ENCODE measurements around the gene ANKRD6. TPM values are rescaled to one million over a fixed set of nuclear protein-coding genes. Genes with fewer than 3 reads are reported as not detected.
A peak's percentile ranks its signal among the peaks of the same experiment; 100 is the strongest.

ANKRD6 gene
- polyA plus RNA-seq, 1 donor from 2014 or later: 6.6 TPM

DNA sequence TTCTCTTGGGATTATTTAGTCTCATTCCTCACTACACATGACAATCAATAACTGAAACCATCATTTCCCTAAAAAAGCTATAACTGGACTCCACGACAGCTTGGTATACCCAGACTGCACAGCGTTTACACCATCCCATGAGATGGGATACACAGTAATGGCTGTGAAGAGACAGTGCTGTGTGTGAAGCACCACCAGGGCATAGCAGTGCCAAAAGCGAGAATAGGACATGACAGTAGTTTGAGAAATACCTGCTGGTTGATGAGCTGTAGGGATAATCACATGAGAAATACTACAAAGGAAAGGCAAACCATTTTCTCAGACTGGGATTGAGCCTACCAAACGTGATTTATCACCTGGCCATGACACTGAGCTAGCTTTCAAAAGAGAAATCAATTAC is 228.0 kb downstream of the ANKRD6 start:
- no peaks in the 10 kb centered on the region for H3K27me3 Mint-ChIP-seq
- H3K4me1 Mint-ChIP-seq: peaks cover 0 to 2% (median 0%) of the 10 kb centered on the region in 3 donors
- H3K27ac Mint-ChIP-seq: no peak overlapping the region
- no peaks in the 10 kb centered on the region for H3K9me3 Mint-ChIP-seq
- H3K36me3 Mint-ChIP-seq: peaks cover 10% of the 10 kb centered on the region
- H3K4me3 Mint-ChIP-seq: no peak overlapping the region

DNA sequence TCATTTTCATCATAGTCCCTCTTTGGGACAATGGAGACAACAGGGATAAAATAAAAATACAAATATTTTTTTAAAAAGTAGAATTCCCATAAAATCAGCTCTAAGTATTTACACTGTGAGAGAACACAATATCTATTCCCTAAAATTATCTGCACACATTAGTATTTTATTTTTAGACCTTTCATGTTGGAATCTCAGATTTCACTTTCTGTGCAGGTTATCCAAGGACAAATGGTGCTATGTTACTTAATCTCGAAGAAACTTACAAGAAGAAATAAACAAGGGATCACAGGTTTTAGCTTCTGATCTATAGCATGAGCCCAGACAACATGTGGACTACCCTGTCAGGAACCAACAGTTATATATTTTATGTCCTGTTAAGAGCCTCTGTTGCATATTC is 228.6 kb downstream of the ANKRD6 start:
- Mint-ChIP-seq H3K27me3 (no peaks in the 10 kb centered on the region), H3K9me3 (no peaks in the 10 kb centered on the region), H3K36me3 (peaks cover 10% of the 10 kb centered on the region), H3K4me3 (no peak overlapping the region), H3K27ac (peak overlapping the region in 1 of 3 donors; percentile 47), H3K4me1 (peaks cover 0 to 2% (median 0%) of the 10 kb centered on the region in 3 donors)

GRCh38 chr6:89662659-89663223 is 229.8 kb downstream of the ANKRD6 start:
- peaks cover 0 to 2% (median 0%) of the 10 kb centered on the region in 3 donors for H3K4me1 Mint-ChIP-seq
- no peaks in the 10 kb centered on the region for H3K27me3 Mint-ChIP-seq
- no peak overlapping the region for H3K4me3 Mint-ChIP-seq
- no peaks in the 10 kb centered on the region for H3K9me3 Mint-ChIP-seq
- H3K36me3 Mint-ChIP-seq: peaks cover 6% of the 10 kb centered on the region
- peak overlapping the region in 1 of 3 donors; percentile 49 for H3K27ac Mint-ChIP-seq

GRCh38 chr6:89667872-89668556 is 235.1 kb downstream of the ANKRD6 start:
- Mint-ChIP-seq H3K9me3 (no peaks in the 10 kb centered on the region), H3K27ac (no peak overlapping the region), H3K36me3 (peaks cover 9% of the 10 kb centered on the region), H3K27me3 (no peaks in the 10 kb centered on the region), H3K4me3 (no peak overlapping the region), H3K4me1 (peaks cover 0 to under 1% (median 0%) of the 10 kb centered on the region in 3 donors)

DNA sequence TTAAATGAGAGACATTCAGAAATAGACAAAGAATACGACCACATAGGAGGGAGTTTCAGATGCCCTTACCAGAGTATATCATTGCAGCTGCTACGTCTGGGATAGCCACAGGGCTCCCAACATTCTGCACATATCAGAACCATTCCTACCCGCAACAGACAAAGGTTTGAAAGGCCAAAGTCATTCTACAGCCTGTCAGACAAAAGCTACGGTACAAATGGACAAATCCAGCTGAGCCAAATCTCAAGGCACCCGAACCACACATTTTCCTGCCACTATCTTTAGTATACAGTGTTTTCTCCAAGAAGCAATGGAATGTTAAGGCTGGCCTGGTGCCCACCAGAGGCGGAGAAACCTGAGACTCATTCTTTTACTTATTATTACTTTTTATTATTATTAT is 236.1 kb downstream of the ANKRD6 start:
- peaks cover 9% of the 10 kb centered on the region for H3K36me3 Mint-ChIP-seq

GRCh38 chr6:89670935-89671565 is 238.1 kb downstream of the ANKRD6 start:
- no peaks in the 10 kb centered on the region for H3K27me3 Mint-ChIP-seq
- no peaks in the 10 kb centered on the region for H3K4me1 Mint-ChIP-seq
- no peak overlapping the region for H3K4me3 Mint-ChIP-seq
- peak overlapping the region in 1 of 3 donors; percentile 47 for H3K27ac Mint-ChIP-seq
- H3K36me3 Mint-ChIP-seq: peaks cover 7% of the 10 kb centered on the region
- H3K9me3 Mint-ChIP-seq: no peaks in the 10 kb centered on the region

More for the DNA sequence above, 236.1 kb downstream of the ANKRD6 start:
- no peaks in the 10 kb centered on the region for H3K4me1 Mint-ChIP-seq
- no peak overlapping the region for H3K4me3 Mint-ChIP-seq
- H3K27ac Mint-ChIP-seq: no peak overlapping the region
- H3K9me3 Mint-ChIP-seq: no peaks in the 10 kb centered on the region
- H3K27me3 Mint-ChIP-seq: no peaks in the 10 kb centered on the region

- no peaks in the 10 kb centered on the region for H3K9me3 Mint-ChIP-seq
- H3K4me3 Mint-ChIP-seq: no peak overlapping the region
- H3K27me3 Mint-ChIP-seq: no peaks in the 10 kb centered on the region
- no peak overlapping the region for H3K27ac Mint-ChIP-seq
- H3K36me3 Mint-ChIP-seq: peaks cover 14% of the 10 kb centered on the region
- H3K4me1 Mint-ChIP-seq: no peaks in the 10 kb centered on the region
Measured at GRCh38 chr6:89675949-89676748, 243.2 kb downstream of the ANKRD6 start.

DNA sequence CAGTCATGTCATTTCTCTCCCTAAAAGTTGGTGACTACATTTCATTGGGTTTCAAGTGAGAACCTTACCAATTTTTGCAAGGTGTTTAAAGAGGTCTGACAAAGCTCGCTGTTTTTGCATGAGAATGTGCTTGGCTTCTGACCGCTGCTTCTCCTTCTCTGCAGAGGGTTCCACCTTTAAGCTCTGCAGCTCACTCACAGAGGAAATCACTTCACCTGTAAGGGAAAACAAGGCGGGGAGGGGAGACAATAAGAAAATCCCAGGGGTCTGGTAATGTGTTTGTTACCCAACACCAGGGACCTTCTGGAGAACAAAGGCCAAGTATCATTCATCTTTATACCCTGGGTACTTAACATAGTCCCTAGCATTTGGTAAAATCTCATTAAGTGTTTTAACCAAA is 245.6 kb downstream of the ANKRD6 start:
- Mint-ChIP-seq H3K9me3 (no peaks in the 10 kb centered on the region), H3K27me3 (no peaks in the 10 kb centered on the region), H3K36me3 (peaks cover 7% of the 10 kb centered on the region), H3K27ac (no peak overlapping the region), H3K4me3 (no peak overlapping the region), H3K4me1 (no peaks in the 10 kb centered on the region)

- Mint-ChIP-seq H3K4me1 (no peaks in the 10 kb centered on the region), H3K27me3 (no peaks in the 10 kb centered on the region), H3K9me3 (no peaks in the 10 kb centered on the region), H3K36me3 (peaks cover 7% of the 10 kb centered on the region), H3K27ac (peak overlapping the region in 1 of 3 donors; percentile 46), H3K4me3 (no peak overlapping the region)
Measured at GRCh38 chr6:89679215-89680120, 246.5 kb downstream of the ANKRD6 start.

DNA sequence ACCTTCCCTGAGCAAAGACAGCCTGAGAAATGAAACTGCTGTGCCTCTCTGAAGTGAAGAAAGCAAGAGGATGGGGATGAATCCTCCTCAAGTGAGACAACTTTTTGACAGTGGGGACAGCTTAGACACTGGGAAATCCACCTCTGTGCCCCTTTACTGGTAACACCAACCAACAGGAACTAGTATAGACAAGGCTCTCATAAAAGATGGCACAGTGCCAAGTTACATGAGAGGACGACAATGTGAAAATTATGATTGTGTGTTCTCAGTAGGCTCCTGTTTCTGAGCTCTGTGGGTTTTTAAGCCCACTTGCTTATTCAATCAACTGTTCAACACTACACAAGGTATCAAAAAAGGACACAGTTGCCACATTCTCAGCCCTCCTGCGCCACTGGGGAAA is 247.2 kb downstream of the ANKRD6 start:
- Mint-ChIP-seq H3K27ac (no peak overlapping the region), H3K27me3 (no peaks in the 10 kb centered on the region), H3K4me3 (no peak overlapping the region), H3K9me3 (no peaks in the 10 kb centered on the region), H3K4me1 (no peaks in the 10 kb centered on the region), H3K36me3 (peaks cover 7% of the 10 kb centered on the region)

DNA sequence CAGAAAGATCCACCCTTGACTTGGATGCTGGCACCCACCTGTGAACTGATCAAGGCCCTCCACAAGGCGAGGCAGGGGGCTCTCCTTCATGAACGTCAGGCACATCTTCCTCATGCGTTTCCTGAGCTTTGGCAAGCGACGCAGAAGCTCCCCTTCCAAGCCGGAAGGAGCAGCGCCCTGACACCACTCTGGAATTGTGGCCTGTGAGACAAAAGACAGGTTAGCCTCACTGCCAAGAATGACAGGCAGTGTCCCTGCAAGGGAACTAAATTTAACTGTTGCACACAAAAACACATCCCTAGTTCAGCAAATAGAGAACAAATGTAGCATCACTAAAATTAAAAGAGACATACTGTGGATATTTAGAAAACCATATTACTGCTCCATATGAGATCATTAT is 247.6 kb downstream of the ANKRD6 start:
- H3K27me3 Mint-ChIP-seq: no peaks in the 10 kb centered on the region
- no peaks in the 10 kb centered on the region for H3K9me3 Mint-ChIP-seq
- H3K36me3 Mint-ChIP-seq: peaks cover 7% of the 10 kb centered on the region
- H3K27ac Mint-ChIP-seq: no peak overlapping the region
- H3K4me3 Mint-ChIP-seq: no peak overlapping the region
- no peaks in the 10 kb centered on the region for H3K4me1 Mint-ChIP-seq

- H3K27me3 Mint-ChIP-seq: no peaks in the 10 kb centered on the region
- no peaks in the 10 kb centered on the region for H3K4me1 Mint-ChIP-seq
- no peaks in the 10 kb centered on the region for H3K9me3 Mint-ChIP-seq
- no peak overlapping the region for H3K4me3 Mint-ChIP-seq
- H3K36me3 Mint-ChIP-seq: peaks cover 7% of the 10 kb centered on the region
- no peak overlapping the region for H3K27ac Mint-ChIP-seq
Measured at GRCh38 chr6:89681983-89682564, 249.1 kb downstream of the ANKRD6 start.

GRCh38 chr6:89682991-89683390 is 250.0 kb downstream of the ANKRD6 start:
- Mint-ChIP-seq H3K27ac (peak overlapping the region in 1 of 3 donors; percentile 27), H3K27me3 (no peaks in the 10 kb centered on the region), H3K4me1 (no peaks in the 10 kb centered on the region), H3K9me3 (no peaks in the 10 kb centered on the region), H3K36me3 (peaks cover 4% of the 10 kb centered on the region), H3K4me3 (no peak overlapping the region)

All from IgD-negative memory B cell (primary cell).